HG03432 (cell line): ENCODE results near the gene AGMO.

Experiments
- ATAC-seq: cut with Tn5 transposase; IDR thresholded peaks from one replicate; pipeline ENCODE4 v1.9.1; 2021; ENCODE audit warnings: mild to moderate bottlenecking, moderate library complexity; ENCODE audit not compliant: unreplicated experiment

AGMO gene

GRCh38 chr7:15248514-15248913 is 313.3 kb downstream of the AGMO start:
- no peak for ATAC-seq

- no peak for ATAC-seq
Measured at GRCh38 chr7:15245831-15246230, 316.0 kb downstream of the AGMO start.

- ATAC-seq = no peak
Measured at GRCh38 chr7:15239801-15240200, 322.0 kb downstream of the AGMO start.

GRCh38 chr7:15236952-15237351 is 324.9 kb downstream of the AGMO start:
- no peak for ATAC-seq

GRCh38 chr7:15234431-15234830 is 327.4 kb downstream of the AGMO start:
- no peak for ATAC-seq

- ATAC-seq = no peak
Measured at GRCh38 chr7:15228831-15229230, 333.0 kb downstream of the AGMO start.

GRCh38 chr7:15225981-15226380 is 335.8 kb downstream of the AGMO start:
- ATAC-seq = no peak

GRCh38 chr7:15219758-15220157 is 342.1 kb downstream of the AGMO start:
- no peak for ATAC-seq

GRCh38 chr7:15218261-15218660 is 343.6 kb downstream of the AGMO start:
- no peak for ATAC-seq

GRCh38 chr7:15215616-15216015 is 346.2 kb downstream of the AGMO start:
- ATAC-seq = no peak

- no peak for ATAC-seq
Measured at GRCh38 chr7:15214976-15215375, 346.8 kb downstream of the AGMO start.

GRCh38 chr7:15213093-15213492 is 348.7 kb downstream of the AGMO start:
- ATAC-seq = no peak

GRCh38 chr7:15209429-15209828 is 352.4 kb downstream of the AGMO start:
- no peak for ATAC-seq

GRCh38 chr7:15204421-15204820 is 357.4 kb downstream of the AGMO start:
- ATAC-seq = no peak

GRCh38 chr7:15199482-15199881 is 362.3 kb downstream of the AGMO start:
- ATAC-seq = no peak

- no peak for ATAC-seq
Measured at GRCh38 chr7:15197042-15197977, 364.5 kb downstream of the AGMO start.

- no peak for ATAC-seq
Measured at GRCh38 chr7:15178065-15178464, 383.8 kb downstream of the AGMO start.

- no peak for ATAC-seq
Measured at GRCh38 chr7:15176089-15176488, 385.7 kb downstream of the AGMO start.

GRCh38 chr7:15175152-15175551 is 386.7 kb downstream of the AGMO start:
- ATAC-seq = no peak

GRCh38 chr7:15174485-15174884 is 387.3 kb downstream of the AGMO start:
- ATAC-seq = no peak

GRCh38 chr7:15168489-15168888 is 393.3 kb downstream of the AGMO start:
- no peak for ATAC-seq

GRCh38 chr7:15167912-15168311 is 393.9 kb downstream of the AGMO start:
- no peak for ATAC-seq

- no peak for ATAC-seq
Measured at GRCh38 chr7:15166620-15167019, 395.2 kb downstream of the AGMO start.
